KMS-11 (cell line): ENCODE results near the gene IMPDH1.

Source experiments
- H2AFZ ChIP-seq: fragments of 200-600 bp; sonication (generic); 2 replicates; pipeline ENCODE4 v1.6.1; 2016; ENCODE audit warnings: antibody characterized with exemption, mixed run types, low read depth
- H3K27ac ChIP-seq: fragments of 200-600 bp; sonication (generic); 2 replicates; pipeline ENCODE4 v1.6.1; 2016; ENCODE audit warnings: mild to moderate bottlenecking, mixed run types
- H3K27me3 ChIP-seq: fragments of 200-600 bp; sonication (generic); 2 replicates; pipeline ENCODE4 v1.6.1; 2017; ENCODE audit warnings: mild to moderate bottlenecking, low read depth, mixed run types, moderate library complexity; ENCODE audit not compliant: insufficient read depth
- H3K36me3 ChIP-seq: fragments of 200-600 bp; sonication (generic); 2 replicates; pipeline ENCODE4 v1.6.1; 2017; ENCODE audit warnings: mild to moderate bottlenecking, mixed run types; ENCODE audit not compliant: insufficient read depth
- H3K4me1 ChIP-seq: fragments of 200-600 bp; sonication (generic); 2 replicates; pipeline ENCODE4 v1.6.1; 2016; ENCODE audit warnings: mild to moderate bottlenecking, low read depth, mixed run types; ENCODE audit not compliant: poor library complexity, severe bottlenecking
- H3K4me2 ChIP-seq: fragments of 200-600 bp; sonication (generic); 2 replicates; pipeline ENCODE4 v1.7.0; 2016; ENCODE audit warnings: mild to moderate bottlenecking, mixed run types
- H3K4me3 ChIP-seq: fragments of 200-600 bp; sonication (generic); IDR thresholded peaks from 2 replicates; pipeline ENCODE4 v1.6.1; 2017; ENCODE audit warnings: low read depth, low read length, mixed read lengths; ENCODE audit not compliant: insufficient read depth
- H3K79me2 ChIP-seq: fragments of 200-600 bp; sonication (generic); 2 replicates; pipeline ENCODE4 v1.6.1; 2016; ENCODE audit warnings: low read depth, mixed run types; ENCODE audit not compliant: insufficient read depth
- H3K9ac ChIP-seq: fragments of 200-600 bp; sonication (generic); 2 replicates; pipeline ENCODE4 v1.6.1; 2016; ENCODE audit warnings: mild to moderate bottlenecking, mixed run types
- H4K20me1 ChIP-seq: fragments of 200-600 bp; sonication (generic); 2 replicates; pipeline ENCODE4 v1.6.1; 2016; ENCODE audit warnings: mild to moderate bottlenecking, mixed run types; ENCODE audit not compliant: insufficient read depth
- TF ChIP-seq, protein P1 (sequence below): fragments of 200-600 bp; sonication (generic); conservative IDR thresholded peaks from 2 replicates; pipeline ENCODE4 v1.6.1; 2017; ENCODE audit warnings: low read depth, mild to moderate bottlenecking, antibody characterized with exemption, low read length, moderate library complexity, mixed read lengths

IMPDH1 gene

DNA sequence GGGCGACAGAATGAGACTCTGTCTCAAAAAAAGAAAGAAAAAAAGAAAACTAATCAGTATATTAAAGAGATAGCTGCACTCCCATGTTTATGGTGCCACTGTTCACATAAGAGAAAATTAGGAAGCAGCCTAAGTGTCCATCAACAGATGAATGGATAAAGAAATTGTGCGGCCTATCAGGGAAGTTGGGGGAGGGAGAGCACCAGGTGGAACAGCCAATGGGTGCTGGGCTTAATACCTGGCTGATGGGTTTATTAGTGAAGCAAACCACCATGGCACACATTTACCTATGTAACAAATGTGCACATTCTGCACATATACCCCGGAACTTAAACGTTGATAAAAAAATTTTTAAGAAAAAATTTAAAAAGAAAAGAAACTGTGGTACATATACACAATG is 39.3 kb downstream of the IMPDH1 start:
- no peaks in the 10 kb centered on the region for H3K79me2 ChIP-seq
- H3K9ac ChIP-seq, result no peak overlapping the region
- no peak overlapping the region for H3K4me3 ChIP-seq
- H3K36me3 ChIP-seq, result no peaks in the 10 kb centered on the region
- peaks cover 10% of the 10 kb centered on the region; the same call in 1 of the 2 replicates for H3K27me3 ChIP-seq
- H3K27ac ChIP-seq, result no peak overlapping the region
- no peak overlapping the region for H2AFZ ChIP-seq
- no peak overlapping the region for H3K4me2 ChIP-seq
- H4K20me1 ChIP-seq, result no peaks in the 10 kb centered on the region
- no peaks in the 10 kb centered on the region for H3K4me1 ChIP-seq
- TF ChIP-seq, protein P1, sequence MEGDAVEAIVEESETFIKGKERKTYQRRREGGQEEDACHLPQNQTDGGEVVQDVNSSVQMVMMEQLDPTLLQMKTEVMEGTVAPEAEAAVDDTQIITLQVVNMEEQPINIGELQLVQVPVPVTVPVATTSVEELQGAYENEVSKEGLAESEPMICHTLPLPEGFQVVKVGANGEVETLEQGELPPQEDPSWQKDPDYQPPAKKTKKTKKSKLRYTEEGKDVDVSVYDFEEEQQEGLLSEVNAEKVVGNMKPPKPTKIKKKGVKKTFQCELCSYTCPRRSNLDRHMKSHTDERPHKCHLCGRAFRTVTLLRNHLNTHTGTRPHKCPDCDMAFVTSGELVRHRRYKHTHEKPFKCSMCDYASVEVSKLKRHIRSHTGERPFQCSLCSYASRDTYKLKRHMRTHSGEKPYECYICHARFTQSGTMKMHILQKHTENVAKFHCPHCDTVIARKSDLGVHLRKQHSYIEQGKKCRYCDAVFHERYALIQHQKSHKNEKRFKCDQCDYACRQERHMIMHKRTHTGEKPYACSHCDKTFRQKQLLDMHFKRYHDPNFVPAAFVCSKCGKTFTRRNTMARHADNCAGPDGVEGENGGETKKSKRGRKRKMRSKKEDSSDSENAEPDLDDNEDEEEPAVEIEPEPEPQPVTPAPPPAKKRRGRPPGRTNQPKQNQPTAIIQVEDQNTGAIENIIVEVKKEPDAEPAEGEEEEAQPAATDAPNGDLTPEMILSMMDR, result no peak

DNA sequence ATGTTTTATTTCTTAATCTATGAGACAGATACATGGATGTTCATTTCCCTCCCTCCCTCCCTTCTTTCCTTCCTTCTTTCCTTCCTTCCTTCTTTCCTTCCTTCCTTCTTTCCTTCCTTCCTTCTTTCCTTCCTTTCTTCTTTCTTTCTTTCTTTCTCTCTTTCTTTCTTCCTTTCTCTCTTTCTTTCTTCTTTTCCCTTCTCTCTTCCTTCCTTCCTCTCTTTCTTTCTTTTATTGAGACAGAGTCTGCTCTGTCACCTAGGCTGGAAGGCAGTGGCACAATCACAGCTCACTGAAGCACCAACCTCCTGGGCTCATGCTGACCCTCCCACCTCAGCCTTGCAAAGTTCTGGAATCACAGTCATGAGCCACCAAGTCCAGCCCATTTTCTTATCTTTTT is 42.8 kb downstream of the IMPDH1 start:
- Histone ChIP-seq H3K79me2 (no peaks in the 10 kb centered on the region), H3K27me3 (peaks cover 36% of the 10 kb centered on the region), H3K36me3 (no peaks in the 10 kb centered on the region), H2AFZ (no peak overlapping the region), H4K20me1 (no peaks in the 10 kb centered on the region), H3K4me1 (no peaks in the 10 kb centered on the region), H3K4me2 (no peak overlapping the region), H3K9ac (no peak overlapping the region), H3K27ac (no peak overlapping the region), H3K4me3 (no peak overlapping the region)
- TF ChIP-seq, protein P1, result no peak

- H3K9ac ChIP-seq, result no peak overlapping the region
- no peaks in the 10 kb centered on the region for H3K4me1 ChIP-seq
- H4K20me1 ChIP-seq, result no peaks in the 10 kb centered on the region
- H2AFZ ChIP-seq, result no peak overlapping the region
- TF ChIP-seq, protein P1, result no peak
- H3K27me3 ChIP-seq, result peaks cover 41% of the 10 kb centered on the region
- no peaks in the 10 kb centered on the region for H3K36me3 ChIP-seq
- H3K27ac ChIP-seq, result no peak overlapping the region
- no peak overlapping the region for H3K4me3 ChIP-seq
- no peak overlapping the region for H3K4me2 ChIP-seq
- H3K79me2 ChIP-seq, result no peaks in the 10 kb centered on the region
Measured at GRCh38 chr7:128366300-128366699, 43.5 kb downstream of the IMPDH1 start.

DNA sequence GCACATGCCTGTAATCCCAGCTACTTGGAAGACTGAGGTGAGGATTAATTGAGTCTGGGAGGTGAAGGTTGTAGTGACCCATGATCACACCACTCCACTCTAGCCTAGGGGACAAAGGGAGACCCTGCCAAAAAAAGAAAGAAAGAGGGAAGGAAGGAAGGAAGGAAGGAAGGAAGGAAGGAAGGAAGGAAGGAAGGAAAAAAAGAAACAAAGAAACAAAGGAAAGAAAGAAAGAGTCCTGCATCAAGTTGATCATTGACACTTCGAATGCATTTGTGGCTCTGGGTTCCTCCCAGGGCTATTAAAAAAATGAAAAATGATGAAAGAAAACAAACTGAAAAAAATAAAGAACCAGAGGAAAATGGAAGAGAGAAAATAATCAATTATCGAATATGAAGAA is 44.4 kb downstream of the IMPDH1 start:
- H3K27me3 ChIP-seq, result peaks cover 49% of the 10 kb centered on the region

More for the DNA sequence above, 44.4 kb downstream of the IMPDH1 start:
- H2AFZ ChIP-seq, result no peak overlapping the region
- no peak overlapping the region for H3K4me3 ChIP-seq
- H3K9ac ChIP-seq, result no peak overlapping the region
- H3K79me2 ChIP-seq, result no peaks in the 10 kb centered on the region
- H3K27ac ChIP-seq, result no peak overlapping the region
- H3K4me2 ChIP-seq, result no peak overlapping the region
- H3K4me1 ChIP-seq, result no peaks in the 10 kb centered on the region
- H4K20me1 ChIP-seq, result no peaks in the 10 kb centered on the region
- H3K36me3 ChIP-seq, result no peaks in the 10 kb centered on the region
- TF ChIP-seq, protein P1, result no peak
